ENCODE results near the gene ANKRD55. TPM values are rescaled to one million over a fixed set of nuclear protein-coding genes. Genes with fewer than 3 reads are reported as not detected.
"Not testable (repeated sequence)": the region's sequence is repeated elsewhere in the genome, so short reads cannot be mapped to it uniquely, and the experiment has no call there.

ANKRD55 gene
- total RNA-seq, 1 donor from 2014 or later, result not detected

DNA sequence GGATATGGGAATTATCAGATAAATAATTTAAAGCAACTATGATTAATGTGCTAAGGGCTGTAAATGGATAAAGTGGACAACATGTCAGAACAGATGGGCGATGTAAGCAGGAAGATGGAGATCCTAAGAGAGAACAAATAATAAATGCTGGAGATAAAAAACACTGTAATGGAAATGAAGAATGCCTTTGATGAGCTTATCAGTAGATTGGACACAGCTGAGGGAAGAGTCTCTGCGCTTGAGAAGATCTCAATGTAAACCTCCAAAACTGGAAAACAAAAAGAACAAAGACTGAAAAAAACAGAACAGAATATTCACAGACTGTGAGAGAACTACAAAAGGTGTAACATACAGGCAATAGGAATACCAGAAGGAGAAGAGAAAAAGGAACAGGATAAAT, 102.5 kb downstream of the ANKRD55 start:
- H3K4me1 Mint-ChIP-seq (ENCODE audit: low read depth), result no peaks in the 10 kb centered on the region
- H3K4me3 Mint-ChIP-seq (ENCODE audit: unreplicated experiment), result no peak overlapping the region
- peaks cover 4% of the 10 kb centered on the region for H3K9me3 Mint-ChIP-seq (ENCODE audit: low read depth)
- no peak overlapping the region for H3K27ac Mint-ChIP-seq (ENCODE audit: unreplicated experiment)
- DNase-seq (ENCODE audit: low spot score), result no peak
- TF ChIP-seq, protein P1, sequence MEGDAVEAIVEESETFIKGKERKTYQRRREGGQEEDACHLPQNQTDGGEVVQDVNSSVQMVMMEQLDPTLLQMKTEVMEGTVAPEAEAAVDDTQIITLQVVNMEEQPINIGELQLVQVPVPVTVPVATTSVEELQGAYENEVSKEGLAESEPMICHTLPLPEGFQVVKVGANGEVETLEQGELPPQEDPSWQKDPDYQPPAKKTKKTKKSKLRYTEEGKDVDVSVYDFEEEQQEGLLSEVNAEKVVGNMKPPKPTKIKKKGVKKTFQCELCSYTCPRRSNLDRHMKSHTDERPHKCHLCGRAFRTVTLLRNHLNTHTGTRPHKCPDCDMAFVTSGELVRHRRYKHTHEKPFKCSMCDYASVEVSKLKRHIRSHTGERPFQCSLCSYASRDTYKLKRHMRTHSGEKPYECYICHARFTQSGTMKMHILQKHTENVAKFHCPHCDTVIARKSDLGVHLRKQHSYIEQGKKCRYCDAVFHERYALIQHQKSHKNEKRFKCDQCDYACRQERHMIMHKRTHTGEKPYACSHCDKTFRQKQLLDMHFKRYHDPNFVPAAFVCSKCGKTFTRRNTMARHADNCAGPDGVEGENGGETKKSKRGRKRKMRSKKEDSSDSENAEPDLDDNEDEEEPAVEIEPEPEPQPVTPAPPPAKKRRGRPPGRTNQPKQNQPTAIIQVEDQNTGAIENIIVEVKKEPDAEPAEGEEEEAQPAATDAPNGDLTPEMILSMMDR (IDR thresholded peaks at IDR 0.05), result no peak
- H3K27me3 Mint-ChIP-seq (ENCODE audit: low read depth), result no peaks in the 10 kb centered on the region
- H3K36me3 Mint-ChIP-seq (ENCODE audit: low read depth), result no peaks in the 10 kb centered on the region

DNA sequence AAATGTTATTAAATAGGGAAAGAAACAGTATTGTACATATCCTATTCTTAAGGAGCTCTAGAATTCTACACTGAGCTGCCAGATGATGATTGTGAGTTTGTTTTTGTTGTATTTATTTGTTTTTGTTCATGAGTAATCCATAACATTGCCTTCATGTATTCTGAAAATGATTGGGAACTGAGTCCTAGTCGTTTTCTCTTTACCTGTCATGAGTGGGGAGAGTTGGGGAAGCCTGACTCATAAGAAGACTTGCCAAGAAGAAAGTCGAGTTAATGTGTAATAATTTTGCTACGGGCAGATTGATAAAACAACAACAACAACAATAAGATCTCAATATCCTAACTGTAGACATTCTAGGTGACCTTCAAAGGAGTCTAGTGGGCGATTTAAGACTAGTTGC, 103.8 kb downstream of the ANKRD55 start:
- peaks cover 4% of the 10 kb centered on the region for H3K9me3 Mint-ChIP-seq (ENCODE audit: low read depth)
- no peaks in the 10 kb centered on the region for H3K4me1 Mint-ChIP-seq (ENCODE audit: low read depth)
- H3K27ac Mint-ChIP-seq (ENCODE audit: unreplicated experiment), result no peak overlapping the region
- H3K4me3 Mint-ChIP-seq (ENCODE audit: unreplicated experiment), result no peak overlapping the region
- TF ChIP-seq, protein P1 (IDR thresholded peaks at IDR 0.05), result no peak
- H3K27me3 Mint-ChIP-seq (ENCODE audit: low read depth), result no peaks in the 10 kb centered on the region
- H3K36me3 Mint-ChIP-seq (ENCODE audit: low read depth), result no peaks in the 10 kb centered on the region
- DNase-seq (ENCODE audit: low spot score), result no peak

DNA sequence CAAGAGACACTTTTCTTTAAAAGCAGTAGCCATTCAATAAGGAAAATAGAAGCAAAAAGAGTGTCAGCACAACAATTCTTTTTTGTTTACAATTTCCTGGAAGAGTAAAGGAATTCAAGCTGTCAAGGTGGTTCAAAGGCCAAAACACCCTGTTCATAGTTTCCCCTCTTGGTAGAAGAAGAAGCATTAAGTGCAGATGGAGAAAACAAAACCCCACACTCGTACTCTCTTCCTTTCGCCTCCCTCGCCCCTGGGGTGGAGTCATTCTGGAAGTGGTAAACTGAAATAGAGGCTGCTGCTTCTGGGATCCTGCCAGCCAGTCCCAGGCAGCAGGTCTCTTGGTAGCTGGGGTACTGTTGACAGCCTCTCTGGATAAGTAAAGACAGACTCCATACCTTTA, 105.0 kb downstream of the ANKRD55 start:
- Mint-ChIP-seq H3K9me3 (ENCODE audit: low read depth) (peaks cover 4% of the 10 kb centered on the region), H3K4me3 (ENCODE audit: unreplicated experiment) (no peak overlapping the region), H3K4me1 (ENCODE audit: low read depth) (peaks cover 11% of the 10 kb centered on the region), H3K27me3 (ENCODE audit: low read depth) (no peaks in the 10 kb centered on the region), H3K36me3 (ENCODE audit: low read depth) (no peaks in the 10 kb centered on the region), H3K27ac (ENCODE audit: unreplicated experiment) (no peak overlapping the region)
- DNase-seq (ENCODE audit: low spot score), result no peak
- TF ChIP-seq, protein P1 (IDR thresholded peaks at IDR 0.05), result no peak

DNA sequence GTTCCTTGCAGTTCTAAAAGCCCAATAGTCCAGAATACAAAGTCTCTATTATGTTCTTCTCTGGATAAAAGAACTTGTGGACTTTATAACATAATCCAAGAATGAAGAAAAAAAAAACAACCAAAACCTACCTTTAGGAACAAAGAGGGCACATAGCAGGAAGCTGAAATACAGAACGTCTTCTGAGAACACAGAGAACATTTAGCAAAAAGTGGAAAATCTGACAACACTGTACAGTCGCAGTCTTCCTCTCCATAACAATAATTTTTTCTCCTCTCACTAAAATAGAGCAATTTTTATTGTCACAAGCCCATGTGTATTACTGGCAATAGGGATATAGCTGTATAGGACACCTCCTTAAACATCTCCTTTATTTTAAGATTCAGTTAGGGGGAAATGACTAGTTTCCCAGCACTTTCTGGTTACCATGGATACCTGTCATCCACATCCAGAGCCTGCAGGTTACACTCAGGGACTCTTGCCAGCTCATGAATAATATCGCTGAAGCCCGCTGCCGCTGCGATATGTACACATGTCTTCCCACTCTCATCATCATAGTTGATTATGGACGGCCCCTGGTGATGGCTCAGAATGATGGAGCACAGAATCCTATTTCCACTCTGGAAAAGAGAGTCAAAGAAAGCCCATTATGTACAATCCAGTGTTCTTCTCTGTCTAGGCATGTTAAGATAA, 106.5 kb downstream of the ANKRD55 start:
- Mint-ChIP-seq H3K27me3 (ENCODE audit: low read depth) (no peaks in the 10 kb centered on the region), H3K4me1 (ENCODE audit: low read depth) (peaks cover 19% of the 10 kb centered on the region), H3K4me3 (ENCODE audit: unreplicated experiment) (no peak overlapping the region), H3K36me3 (ENCODE audit: low read depth) (no peaks in the 10 kb centered on the region), H3K9me3 (ENCODE audit: low read depth) (peaks cover 4% of the 10 kb centered on the region), H3K27ac (ENCODE audit: unreplicated experiment) (no peak overlapping the region)
- TF ChIP-seq, protein P1 (IDR thresholded peaks at IDR 0.05), result no peak
- DNase-seq (ENCODE audit: low spot score), result no peak

DNA sequence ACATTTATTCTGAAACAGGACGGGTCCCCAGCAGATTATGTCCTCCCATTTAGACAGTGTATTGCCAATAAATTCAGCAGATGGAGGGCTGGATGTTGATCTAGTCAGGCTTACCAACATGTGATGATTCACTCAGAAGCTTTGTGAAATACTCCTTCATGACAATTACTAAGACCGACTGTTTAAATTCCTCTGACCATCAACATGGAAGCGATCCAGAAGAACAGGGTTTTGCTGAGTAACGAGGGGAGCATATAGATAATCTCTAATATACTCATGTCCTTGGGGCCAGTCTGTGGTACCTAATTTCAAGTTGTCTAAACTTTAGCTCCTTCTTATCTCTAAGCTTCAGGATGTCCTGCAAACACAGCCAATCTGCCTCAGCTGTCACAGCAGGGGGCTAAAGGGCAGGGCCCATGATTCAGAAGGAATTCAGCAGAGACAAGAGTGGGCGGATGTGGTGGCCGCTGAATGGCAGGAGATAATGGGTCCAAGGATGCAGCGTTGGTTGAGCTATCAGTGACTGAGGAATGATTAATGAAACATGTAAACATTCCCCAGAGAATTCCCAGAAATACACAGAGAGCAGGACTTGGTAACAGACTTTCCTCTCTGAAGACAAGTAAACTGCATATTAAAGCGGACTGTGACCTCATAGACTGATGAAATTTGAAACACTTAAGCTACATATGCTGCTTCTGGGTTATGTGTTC, 109.4 kb downstream of the ANKRD55 start:
- no peak for DNase-seq (ENCODE audit: low spot score)
- no peaks in the 10 kb centered on the region for H3K9me3 Mint-ChIP-seq (ENCODE audit: low read depth)
- H3K36me3 Mint-ChIP-seq (ENCODE audit: low read depth), result no peaks in the 10 kb centered on the region
- TF ChIP-seq, protein P1 (IDR thresholded peaks at IDR 0.05), result no peak
- no peaks in the 10 kb centered on the region for H3K27me3 Mint-ChIP-seq (ENCODE audit: low read depth)
- peaks cover 19% of the 10 kb centered on the region for H3K4me1 Mint-ChIP-seq (ENCODE audit: low read depth)
- H3K4me3 Mint-ChIP-seq (ENCODE audit: unreplicated experiment), result no peak overlapping the region
- peak overlapping the region; percentile 93 for H3K27ac Mint-ChIP-seq (ENCODE audit: unreplicated experiment)

DNA sequence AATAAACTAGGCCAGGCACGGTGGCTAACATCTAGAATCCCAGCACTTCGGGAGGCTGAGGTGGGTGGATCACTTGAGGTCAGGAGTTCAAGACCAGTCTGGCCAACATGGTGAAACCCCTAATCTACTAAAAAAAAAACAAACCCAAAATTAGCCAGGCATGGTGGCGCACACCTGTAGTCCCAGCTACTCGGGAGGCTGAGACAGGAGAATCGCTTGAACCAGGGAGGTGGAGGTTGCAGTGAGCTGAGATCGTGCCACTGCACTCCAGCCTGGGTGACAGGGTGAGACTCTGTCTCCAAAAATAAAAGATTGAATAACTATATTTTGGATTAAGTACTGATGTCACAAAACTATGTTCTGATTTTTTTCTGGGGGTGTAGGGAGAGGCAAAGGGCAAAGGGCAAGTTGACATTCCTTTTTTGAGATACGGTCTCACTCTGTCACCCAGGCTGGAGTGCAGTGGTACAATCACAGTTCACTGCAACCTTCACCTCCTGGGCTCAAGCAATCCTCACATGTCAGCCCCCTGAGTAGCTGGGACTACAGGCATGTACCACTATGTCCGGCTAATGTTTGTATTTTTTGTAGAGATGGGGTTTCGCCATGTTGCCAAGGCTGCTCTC, 110.7 kb downstream of the ANKRD55 start:
- H3K9me3 Mint-ChIP-seq (ENCODE audit: low read depth); DNase-seq (ENCODE audit: low spot score); H3K27me3 Mint-ChIP-seq (ENCODE audit: low read depth); H3K36me3 Mint-ChIP-seq (ENCODE audit: low read depth); H3K4me3 Mint-ChIP-seq (ENCODE audit: unreplicated experiment): not testable (repeated sequence)
- Mint-ChIP-seq H3K4me1 (ENCODE audit: low read depth) (peaks cover 19% of the 10 kb centered on the region), H3K27ac (ENCODE audit: unreplicated experiment) (peak overlapping the region; percentile 9)
